Measurements from ENCODE around the gene COX7A2. TPM values are rescaled to one million over a fixed set of nuclear protein-coding genes. Genes with fewer than 3 reads are reported as not detected.

The COX7A2 gene
- total RNA-seq, 1 experiment from 2014 or later: 600 TPM

Other genes with a start within 250 kb of the COX7A2 start
- 23.5 TPM for gene COL12A1, start 37.7 kb downstream of the COX7A2 start, total RNA-seq (2021; ENCODE audit: unreplicated experiment)
- gene TMEM30A, start 41.0 kb upstream of the COX7A2 start, total RNA-seq (2021; ENCODE audit: unreplicated experiment): 73.4 TPM
- gene FILIP1, start 250.0 kb upstream of the COX7A2 start, total RNA-seq (2021; ENCODE audit: unreplicated experiment): 0.05 TPM